CD4-positive, CD25-positive, alpha-beta regulatory T cell (primary cell): Measurements from ENCODE around the gene OTOGL. TPM values are rescaled to one million over a fixed set of nuclear protein-coding genes. Genes with fewer than 3 reads are reported as not detected.

Source experiments
- ATAC-seq, 2 donors: fragments of 150-1000 bp; cut with Tn5 transposase; one replicate each; pipeline ENCODE4 v1.10.0; 2021; ENCODE audit warnings: low read depth in 2 of 2, moderate number of reproducible peaks in 2 of 2, moderate library complexity in 1 of 2
- DNase-seq, 3 donors: peaks; one replicate each; pipeline versions ENCODE4 v3.0.0 to v3.0.0-alpha.2; 2012 to 2022; ENCODE audit warnings: mixed read lengths in 1 of 3
- H3K27ac ChIP-seq: one replicate; pipeline ENCODE4 v1.7.0; 2013; ENCODE audit warnings: mild to moderate bottlenecking, low read length; ENCODE audit not compliant: insufficient read depth, poor library complexity, severe bottlenecking
- H3K27me3 ChIP-seq: one replicate; pipeline ENCODE4 v1.7.0; 2013; ENCODE audit warnings: low read length; ENCODE audit not compliant: control insufficient read depth, insufficient read depth
- H3K36me3 ChIP-seq: one replicate; pipeline ENCODE4 v1.7.0; 2013; ENCODE audit warnings: mild to moderate bottlenecking, low read length, moderate library complexity; ENCODE audit not compliant: control insufficient read depth, insufficient read depth
- H3K4me1 ChIP-seq: 2 replicates; pipeline ENCODE4 v1.7.0; 2013; ENCODE audit warnings: mild to moderate bottlenecking, low read length; ENCODE audit not compliant: insufficient read depth, control insufficient read depth, poor library complexity, severe bottlenecking
- H3K4me3 ChIP-seq: one replicate; pipeline ENCODE4 v1.7.0; 2013; ENCODE audit warnings: low read depth, mild to moderate bottlenecking, low read length, moderate library complexity
- H3K9me3 ChIP-seq, 2 experiments: 1 replicate in 1 of 2; 2 replicates in 1 of 2; pipeline ENCODE4 v1.7.0; 2013; ENCODE audit warnings: low read length in 2 of 2, mild to moderate bottlenecking in 1 of 2, moderate library complexity in 1 of 2; ENCODE audit not compliant: control insufficient read depth in 2 of 2
- H3K27ac Mint-ChIP-seq, 3 donors: one replicate each; pipeline ENCODE4 v1.8.0; 2020 to 2022; ENCODE audit warnings: mild to moderate bottlenecking in 3 of 3, mixed read lengths in 3 of 3, moderate library complexity in 2 of 3
- H3K27me3 Mint-ChIP-seq: one replicate; pipeline ENCODE4 v1.8.0; 2022; ENCODE audit warnings: mild to moderate bottlenecking, mixed read lengths
- H3K36me3 Mint-ChIP-seq: one replicate; pipeline ENCODE4 v1.8.0; 2020; ENCODE audit warnings: mixed read lengths
- H3K4me1 Mint-ChIP-seq, 4 donors: one replicate each; pipeline ENCODE4 v1.8.0; 2020 to 2022; ENCODE audit warnings: mixed read lengths in 4 of 4, mild to moderate bottlenecking in 1 of 4
- H3K4me3 Mint-ChIP-seq, 4 donors: one replicate each; pipeline ENCODE4 v1.8.0; 2020 to 2022; ENCODE audit warnings: mild to moderate bottlenecking in 4 of 4, mixed read lengths in 4 of 4, moderate library complexity in 3 of 4
- H3K9me3 Mint-ChIP-seq, 7 donors: one replicate each; pipeline ENCODE4 v1.8.0; 2020 to 2022; ENCODE audit warnings: mixed read lengths in 7 of 7, mild to moderate bottlenecking in 3 of 7, moderate library complexity in 2 of 7
- polyA plus RNA-seq, 4 donors: library from polyadenylated mRNA; unstranded; fragments of 300-500 nt; fragmentation: Illumina TruSeq; gene quantifications; one replicate each; pipeline ENCODE4 v1.2.3, GENCODE V29; 2021
- total RNA-seq: library from RNA; stranded (reverse); gene quantifications from one replicate; pipeline ENCODE4 v1.2.3, GENCODE V29; 2022

OTOGL gene
- total and polyA plus RNA-seq, 5 donors from 2014 or later = not detected

- Histone ChIP-seq H3K27me3 (no peaks in the 10 kb centered on the region), H3K27ac (no peak overlapping the region), H3K9me3 (no peaks in the 10 kb centered on the region), H3K36me3 (no peaks in the 10 kb centered on the region), H3K4me3 (no peak overlapping the region), H3K4me1 (no peaks in the 10 kb centered on the region)
- H3K4me3 Mint-ChIP-seq = no peak overlapping the region
- DNase-seq = no peak
- no peak overlapping the region for H3K27ac Mint-ChIP-seq
- peaks cover 0 to 7% (median 0%) of the 10 kb centered on the region in 7 donors for H3K9me3 Mint-ChIP-seq
- H3K36me3 Mint-ChIP-seq = no peaks in the 10 kb centered on the region
- H3K4me1 Mint-ChIP-seq = peaks cover 0 to 6% (median 2%) of the 10 kb centered on the region in 4 donors
- no peak for ATAC-seq
- H3K27me3 Mint-ChIP-seq = no peaks in the 10 kb centered on the region
Measured at GRCh38 chr12:80156306-80156705, 57.0 kb downstream of the OTOGL start.

- Mint-ChIP-seq H3K4me1 (peaks cover 0 to 6% (median 2%) of the 10 kb centered on the region in 4 donors), H3K4me3 (no peak overlapping the region), H3K27ac (no peak overlapping the region), H3K27me3 (no peaks in the 10 kb centered on the region), H3K9me3 (peaks cover 0 to 7% (median 0%) of the 10 kb centered on the region in 7 donors), H3K36me3 (no peaks in the 10 kb centered on the region)
- Histone ChIP-seq H3K9me3 (no peaks in the 10 kb centered on the region), H3K27ac (no peak overlapping the region), H3K4me1 (no peaks in the 10 kb centered on the region), H3K36me3 (no peaks in the 10 kb centered on the region), H3K4me3 (no peak overlapping the region), H3K27me3 (no peaks in the 10 kb centered on the region)
- ATAC-seq (no peak), DNase-seq (no peak)
Measured at GRCh38 chr12:80157645-80158044, 58.3 kb downstream of the OTOGL start.

- Mint-ChIP-seq H3K27ac (no peak overlapping the region), H3K36me3 (no peaks in the 10 kb centered on the region)
- no peak for ATAC-seq
Measured at GRCh38 chr12:80161612-80162011, 62.3 kb downstream of the OTOGL start.

GRCh38 chr12:80162177-80162576, 62.8 kb downstream of the OTOGL start:
- no peak for ATAC-seq
- Mint-ChIP-seq H3K27me3 (no peaks in the 10 kb centered on the region), H3K9me3 (peaks cover 0 to 5% (median 0%) of the 10 kb centered on the region in 7 donors), H3K4me1 (no peaks in the 10 kb centered on the region), H3K4me3 (no peak overlapping the region), H3K27ac (no peak overlapping the region), H3K36me3 (no peaks in the 10 kb centered on the region)
- Histone ChIP-seq H3K4me3 (no peak overlapping the region), H3K27me3 (no peaks in the 10 kb centered on the region), H3K4me1 (no peaks in the 10 kb centered on the region), H3K27ac (no peak overlapping the region), H3K9me3 (no peaks in the 10 kb centered on the region), H3K36me3 (no peaks in the 10 kb centered on the region)
- DNase-seq = no peak

More at GRCh38 chr12:80161612-80162011, 62.3 kb downstream of the OTOGL start:
- no peaks in the 10 kb centered on the region for H3K4me1 ChIP-seq
- no peak overlapping the region for H3K4me3 ChIP-seq
- no peaks in the 10 kb centered on the region for H3K9me3 ChIP-seq
- Mint-ChIP-seq H3K27me3 (no peaks in the 10 kb centered on the region), H3K4me3 (no peak overlapping the region), H3K9me3 (peaks cover 0 to 5% (median 0%) of the 10 kb centered on the region in 7 donors), H3K4me1 (no peaks in the 10 kb centered on the region)
- H3K27me3 ChIP-seq = no peaks in the 10 kb centered on the region
- no peak for DNase-seq
- no peak overlapping the region for H3K27ac ChIP-seq
- H3K36me3 ChIP-seq = no peaks in the 10 kb centered on the region

- no peak overlapping the region for H3K4me3 ChIP-seq
- no peaks in the 10 kb centered on the region for H3K4me1 ChIP-seq
- H3K36me3 ChIP-seq = no peaks in the 10 kb centered on the region
- no peak overlapping the region for H3K27ac ChIP-seq
- DNase-seq = no peak
- H3K27ac Mint-ChIP-seq = no peak overlapping the region
- peaks cover 0 to 1% (median 0%) of the 10 kb centered on the region in 4 donors for H3K4me1 Mint-ChIP-seq
- H3K27me3 ChIP-seq = no peaks in the 10 kb centered on the region
- H3K4me3 Mint-ChIP-seq = no peak overlapping the region
- no peaks in the 10 kb centered on the region for H3K27me3 Mint-ChIP-seq
- H3K9me3 Mint-ChIP-seq = peaks cover 0 to 5% (median 0%) of the 10 kb centered on the region in 7 donors
- no peak for ATAC-seq
- H3K36me3 Mint-ChIP-seq = no peaks in the 10 kb centered on the region
- H3K9me3 ChIP-seq = no peaks in the 10 kb centered on the region
Measured at GRCh38 chr12:80165746-80166145, 66.4 kb downstream of the OTOGL start.

- no peak overlapping the region for H3K27ac ChIP-seq
- H3K36me3 Mint-ChIP-seq = no peaks in the 10 kb centered on the region
- no peaks in the 10 kb centered on the region for H3K36me3 ChIP-seq
- DNase-seq = no peak
- no peak overlapping the region for H3K27ac Mint-ChIP-seq
- H3K9me3 Mint-ChIP-seq = no peaks in the 10 kb centered on the region
- no peak for ATAC-seq
- no peaks in the 10 kb centered on the region for H3K27me3 ChIP-seq
- H3K27me3 Mint-ChIP-seq = no peaks in the 10 kb centered on the region
- H3K4me3 Mint-ChIP-seq = no peak overlapping the region
- H3K9me3 ChIP-seq = no peaks in the 10 kb centered on the region
- peaks cover 0 to 1% (median 0%) of the 10 kb centered on the region in 4 donors for H3K4me1 Mint-ChIP-seq
- no peak overlapping the region for H3K4me3 ChIP-seq
- no peaks in the 10 kb centered on the region for H3K4me1 ChIP-seq
Measured at GRCh38 chr12:80166751-80167150, 67.4 kb downstream of the OTOGL start.

GRCh38 chr12:80168936-80169335, 69.6 kb downstream of the OTOGL start:
- no peak overlapping the region for H3K4me3 ChIP-seq
- DNase-seq (no peak), ATAC-seq (no peak)
- no peaks in the 10 kb centered on the region for H3K9me3 ChIP-seq
- no peaks in the 10 kb centered on the region for H3K27me3 ChIP-seq
- Mint-ChIP-seq H3K27ac (no peak overlapping the region), H3K27me3 (peaks cover 4% of the 10 kb centered on the region), H3K9me3 (no peaks in the 10 kb centered on the region), H3K4me3 (no peak overlapping the region), H3K4me1 (peaks cover 0 to 1% (median 0%) of the 10 kb centered on the region in 4 donors), H3K36me3 (no peaks in the 10 kb centered on the region)
- no peak overlapping the region for H3K27ac ChIP-seq
- no peaks in the 10 kb centered on the region for H3K4me1 ChIP-seq
- no peaks in the 10 kb centered on the region for H3K36me3 ChIP-seq

- Histone ChIP-seq H3K4me3 (no peak overlapping the region), H3K36me3 (no peaks in the 10 kb centered on the region), H3K27me3 (no peaks in the 10 kb centered on the region), H3K9me3 (no peaks in the 10 kb centered on the region), H3K27ac (no peak overlapping the region), H3K4me1 (no peaks in the 10 kb centered on the region)
- ATAC-seq = no peak
- Mint-ChIP-seq H3K4me3 (no peak overlapping the region), H3K9me3 (no peaks in the 10 kb centered on the region), H3K27me3 (peaks cover 4% of the 10 kb centered on the region), H3K36me3 (no peaks in the 10 kb centered on the region), H3K4me1 (peaks cover 0 to 1% (median 0%) of the 10 kb centered on the region in 4 donors), H3K27ac (no peak overlapping the region)
- no peak for DNase-seq
Measured at GRCh38 chr12:80170915-80171314, 71.6 kb downstream of the OTOGL start.
